A549 (cell line): Measurements from ENCODE around the gene LHX4. TPM values are rescaled to one million over a fixed set of nuclear protein-coding genes. Genes with fewer than 3 reads are reported as not detected.

Experiments used
- ATAC-seq, 2 experiments: fragments of 200-7000 bp in 1 of 2; fragments of >200 bp in 1 of 2; cut with Nextera tagmentation in 1 of 2; cut with Tn5 transposase in 1 of 2; 3 replicates each; pipeline versions ENCODE4 v1.8.0 to v1.9.1; 2018 to 2020; ENCODE audit warnings: mild to moderate bottlenecking in 1 of 2, moderate library complexity in 1 of 2
- CTCF ChIA-PET: fragments of 300-600 bp; sonication (Branson Sonifier 250); formaldehyde crosslinking; extraction: SDS; loops from one replicate; lab custom pipeline; 2021; ENCODE audit warnings: antibody characterized with exemption, inconsistent platforms; lab: Yijun Ruan, JAX
- POLR2A ChIA-PET: fragments of 350-600 bp; formaldehyde crosslinking; extraction: SDS; loops from one replicate; lab custom pipeline; 2021; ENCODE audit warnings: antibody characterized with exemption, inconsistent platforms; lab: Yijun Ruan, JAX
- DNase-seq, 2 experiments: peaks; one replicate each; pipeline versions ENCODE4 v3.0.0 to v3.0.0-alpha.2; 2011 to 2016; ENCODE audit warnings: low read depth in 1 of 2, low spot score in 1 of 2
- FAIRE-seq: peaks from 2 replicates; lab custom pipeline; 2011; peaks lifted over from hg19 to GRCh38; lab: Jason Lieb, UNC
- H3K27ac ChIP-seq, 2 experiments: fragments of >200 bp; sonication (Bioruptor Twin); formaldehyde crosslinking; 3 replicates each; pipeline ENCODE4 v1.5.1; 2016 to 2017
- H3K4me1 ChIP-seq: fragments of >200 bp; sonication (Bioruptor Twin); formaldehyde crosslinking; 3 replicates; pipeline ENCODE4 v1.6.1; 2016
- H3K4me2 ChIP-seq: fragments of >200 bp; sonication (Bioruptor Twin); formaldehyde crosslinking; 3 replicates; pipeline ENCODE4 v1.6.1; 2016
- H3K4me3 ChIP-seq: fragments of >200 bp; sonication (Bioruptor Twin); formaldehyde crosslinking; 3 replicates; pipeline ENCODE4 v1.5.1; 2016
- H3K9me3 ChIP-seq: fragments of >200 bp; sonication (Bioruptor Twin); formaldehyde crosslinking; 3 replicates; pipeline ENCODE4 v1.6.1; 2016
- CBX8 ChIP-seq: fragments of 200-600 bp; sonication (generic); IDR thresholded peaks from 2 replicates; pipeline ENCODE4 v1.6.1; 2016
- CHD2 ChIP-seq: fragments of 150-350 bp; IDR thresholded peaks from 2 replicates; pipeline ENCODE4 v1.6.1; 2014; ENCODE audit warnings: low read length; ENCODE audit not compliant: partially characterized antibody
- CHD4 ChIP-seq: fragments of 200-600 bp; sonication (generic); IDR thresholded peaks from 2 replicates; pipeline ENCODE4 v1.6.1; 2016; ENCODE audit warnings: antibody characterized with exemption, mild to moderate bottlenecking, borderline replicate concordance
- EHF ChIP-seq: fragments of 250-450 bp; sonication (Bioruptor Pico); IDR thresholded peaks from 2 replicates; pipeline ENCODE4 v1.5.0; 2020; ENCODE audit warnings: mild to moderate bottlenecking
- EHMT2 ChIP-seq: fragments of 200-600 bp; sonication (generic); IDR thresholded peaks from 2 replicates; pipeline ENCODE4 v1.6.1; 2016; ENCODE audit warnings: antibody characterized with exemption, low read depth, mild to moderate bottlenecking, moderate library complexity
- FOSL2 ChIP-seq, 2 experiments: fragments of 450-650 bp in 1 of 2; fragments of >200 bp in 1 of 2; sonication (Bioruptor Twin) in 1 of 2; formaldehyde crosslinking; IDR thresholded peaks; 2 replicates each; pipeline versions ENCODE4 v1.5.0 to v1.6.1; 2016 to 2020; ENCODE audit warnings: mild to moderate bottlenecking in 1 of 2, moderate library complexity in 1 of 2
- GATA3 ChIP-seq: IDR thresholded peaks from 2 replicates; pipeline ENCODE4 v1.6.1; 2012; ENCODE audit warnings: borderline replicate concordance
- HDAC2 ChIP-seq: fragments of 200-600 bp; sonication (generic); IDR thresholded peaks from 2 replicates; pipeline ENCODE4 v1.6.1; 2016
- HEYL ChIP-seq: fragments of 250-450 bp; sonication (Bioruptor Pico); IDR thresholded peaks from 2 replicates; pipeline ENCODE4 v1.8.0; 2021; ENCODE audit warnings: mild to moderate bottlenecking, moderate library complexity
- JUN ChIP-seq, 2 experiments: fragments of >200 bp; sonication (Bioruptor Twin); formaldehyde crosslinking; IDR thresholded peaks; 2 replicates in 1 of 2; 3 replicates in 1 of 2; pipeline ENCODE4 v1.6.1; 2016 to 2017
- JUNB ChIP-seq: fragments of >200 bp; sonication (Bioruptor Twin); formaldehyde crosslinking; IDR thresholded peaks from 2 replicates; pipeline ENCODE4 v1.6.1; 2016
- MAFK ChIP-seq: fragments of 450-650 bp; IDR thresholded peaks from 2 replicates; pipeline ENCODE4 v1.6.1; 2014; ENCODE audit not compliant: partially characterized antibody
- MAZ ChIP-seq: fragments of 150-350 bp; IDR thresholded peaks from 2 replicates; pipeline ENCODE4 v1.6.1; 2014; ENCODE audit warnings: antibody characterized with exemption, low read depth, low read length, borderline replicate concordance
- MYC ChIP-seq: IDR thresholded peaks from 2 replicates; pipeline ENCODE4 v1.6.1; 2012; ENCODE audit warnings: mild to moderate bottlenecking, inconsistent platforms, low read length, improper control_type of control experiment, borderline replicate concordance
- PHF8 ChIP-seq: fragments of 200-600 bp; sonication (generic); IDR thresholded peaks from 2 replicates; pipeline ENCODE4 v1.6.1; 2016; ENCODE audit warnings: low read depth, mild to moderate bottlenecking, antibody characterized with exemption, moderate library complexity, borderline replicate concordance
- RCOR1 ChIP-seq: fragments of 150-350 bp; IDR thresholded peaks from 2 replicates; pipeline ENCODE4 v1.6.1; 2014; ENCODE audit warnings: antibody characterized with exemption, low read length, low read depth
- RNF2 ChIP-seq: fragments of 200-600 bp; sonication (generic); IDR thresholded peaks from 2 replicates; pipeline ENCODE4 v1.6.1; 2016; ENCODE audit warnings: low read depth, mild to moderate bottlenecking, antibody characterized with exemption, moderate library complexity, borderline replicate concordance
- SREBF2 ChIP-seq: fragments of 450-650 bp; IDR thresholded peaks from 2 replicates; pipeline ENCODE4 v1.6.1; 2014; ENCODE audit warnings: mild to moderate bottlenecking, moderate library complexity
- TP53 ChIP-seq: fragments of 250-450 bp; sonication (Bioruptor Pico); IDR thresholded peaks from 2 replicates; pipeline ENCODE4 v1.5.0; 2021; ENCODE audit warnings: mild to moderate bottlenecking, moderate library complexity
- ZC3H11A ChIP-seq: fragments of 450-650 bp; IDR thresholded peaks from 2 replicates; pipeline ENCODE4 v1.6.1; 2014; ENCODE audit warnings: antibody characterized with exemption, mild to moderate bottlenecking
- WGBS: methylation state at CpG from one replicate; pipeline ENCODE4 v1.1.6; 2017; ENCODE audit errors: missing lambda C conversion rate; 5-methylcytosine and 5-hydroxymethylcytosine counted together
- polyA plus RNA-seq, 4 experiments: library from polyadenylated mRNA; depleted of rRNA in 3 of 4; stranded (reverse); fragments of >200 nt; fragmentation: RNase III in 1 of 4; extraction: RNeasy Plus Mini Kit Qiagen cat#74134 plus additional on column Dnase treatment in 1 of 4; gene quantifications; 2 replicates in 3 of 4; 3 replicates in 1 of 4; pipeline ENCODE4 v1.2.3, GENCODE V29; 2011 to 2017
- TF ChIP-seq, protein P1 (sequence below): IDR thresholded peaks from 2 replicates; pipeline ENCODE4 v1.6.1; 2012
- TF ChIP-seq, protein P2 (sequence below): fragments of >200 bp; sonication (Bioruptor Twin); formaldehyde crosslinking; IDR thresholded peaks from 3 replicates; pipeline ENCODE4 v1.6.1; 2016
- TF ChIP-seq, protein P3 (sequence below): fragments of >200 bp; sonication (Bioruptor Twin); formaldehyde crosslinking; IDR thresholded peaks from 2 replicates; pipeline ENCODE4 v1.6.1; 2016
- TF ChIP-seq, protein P4 (sequence below): fragments of 150-350 bp; IDR thresholded peaks from 2 replicates; pipeline ENCODE4 v1.6.1; 2014; ENCODE audit warnings: low read depth, mild to moderate bottlenecking, low read length

LHX4 gene
- polyA plus RNA-seq, 2 of the 4 experiments (the other 2 are of a cell fraction): 0.62 to 0.80 TPM

DNA sequence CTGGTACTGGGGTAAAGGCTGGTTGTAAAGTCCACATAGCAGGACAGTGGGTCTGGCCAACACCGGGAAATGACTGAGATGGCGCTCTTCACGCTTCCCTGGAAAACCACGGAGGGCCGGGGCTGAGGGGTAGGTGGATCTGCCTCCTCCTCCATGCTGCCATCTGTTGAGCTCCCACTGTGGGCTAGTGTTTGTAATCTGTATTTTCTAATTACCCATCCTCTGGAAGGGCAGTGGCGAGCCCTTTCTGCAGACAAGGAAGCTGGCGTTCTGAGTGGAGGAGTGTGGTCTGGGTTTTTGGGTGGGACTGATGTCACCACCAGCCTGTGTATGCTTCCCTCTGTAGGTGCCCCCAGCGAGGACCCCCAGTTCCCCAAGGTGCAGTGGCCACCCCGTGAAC is 34.1 kb upstream of the LHX4 start:
- no peak overlapping the region for H3K4me3 ChIP-seq
- CTCF ChIA-PET: interaction anchor here (1.0 to 9.2 kb wide), 3 partner anchors 10 to 36 kb away, joined by 3 to 77 read pairs (median 50); no protein-coding TSS in a partner anchor
- POLR2A ChIA-PET: no interaction called here
- no peak for DNase-seq
- FAIRE-seq: no peak
- no peak overlapping the region for H3K27ac ChIP-seq
- no peaks in the 10 kb centered on the region for H3K9me3 ChIP-seq
- no peak overlapping the region for H3K4me2 ChIP-seq
- TF ChIP-seq PHF8 (no peak), JUNB (no peak), MAFK (no peak), MYC (no peak), GATA3 (no peak), EHF (no peak)
- no peak for ATAC-seq
- 92% methylated on average over 9 of the region's 9 CpGs for WGBS
- H3K4me1 ChIP-seq: no peaks in the 10 kb centered on the region

DNA sequence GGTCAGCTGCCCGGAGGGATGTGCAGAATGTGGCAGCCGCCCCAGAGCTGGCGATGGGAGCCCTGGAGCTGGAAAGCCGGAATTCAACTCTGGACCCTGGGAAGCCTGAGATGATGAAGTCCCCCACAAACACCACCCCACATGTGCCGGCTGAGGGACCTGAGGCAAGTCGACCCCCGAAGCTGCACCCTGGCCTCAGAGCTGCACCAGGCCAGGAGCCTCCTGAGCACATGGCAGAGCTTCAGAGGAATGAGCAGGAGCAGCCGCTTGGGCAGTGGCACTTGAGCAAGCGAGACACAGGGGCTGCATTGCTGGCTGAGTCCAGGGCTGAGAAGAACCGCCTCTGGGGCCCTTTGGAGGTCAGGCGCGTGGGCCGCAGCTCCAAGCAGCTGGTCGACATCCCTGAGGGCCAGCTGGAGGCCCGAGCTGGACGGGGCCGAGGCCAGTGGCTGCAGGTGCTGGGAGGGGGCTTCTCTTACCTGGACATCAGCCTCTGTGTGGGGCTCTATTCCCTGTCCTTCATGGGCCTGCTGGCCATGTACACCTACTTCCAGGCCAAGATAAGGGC is 33.5 kb upstream of the LHX4 start:
- H3K4me2 ChIP-seq: no peak overlapping the region
- no peak for TF ChIP-seq RCOR1
- TF ChIP-seq, protein P1, sequence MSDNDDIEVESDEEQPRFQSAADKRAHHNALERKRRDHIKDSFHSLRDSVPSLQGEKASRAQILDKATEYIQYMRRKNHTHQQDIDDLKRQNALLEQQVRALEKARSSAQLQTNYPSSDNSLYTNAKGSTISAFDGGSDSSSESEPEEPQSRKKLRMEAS: no peak
- TF ChIP-seq HEYL (CRISPR knock-in tag): no peak
- TF ChIP-seq CHD2: no peak
- TF ChIP-seq, protein P2, sequence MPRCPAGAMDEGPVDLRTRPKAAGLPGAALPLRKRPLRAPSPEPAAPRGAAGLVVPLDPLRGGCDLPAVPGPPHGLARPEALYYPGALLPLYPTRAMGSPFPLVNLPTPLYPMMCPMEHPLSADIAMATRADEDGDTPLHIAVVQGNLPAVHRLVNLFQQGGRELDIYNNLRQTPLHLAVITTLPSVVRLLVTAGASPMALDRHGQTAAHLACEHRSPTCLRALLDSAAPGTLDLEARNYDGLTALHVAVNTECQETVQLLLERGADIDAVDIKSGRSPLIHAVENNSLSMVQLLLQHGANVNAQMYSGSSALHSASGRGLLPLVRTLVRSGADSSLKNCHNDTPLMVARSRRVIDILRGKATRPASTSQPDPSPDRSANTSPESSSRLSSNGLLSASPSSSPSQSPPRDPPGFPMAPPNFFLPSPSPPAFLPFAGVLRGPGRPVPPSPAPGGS: no peak
- TF ChIP-seq TP53 (CRISPR knock-in tag): no peak
- TF ChIP-seq, protein P3, sequence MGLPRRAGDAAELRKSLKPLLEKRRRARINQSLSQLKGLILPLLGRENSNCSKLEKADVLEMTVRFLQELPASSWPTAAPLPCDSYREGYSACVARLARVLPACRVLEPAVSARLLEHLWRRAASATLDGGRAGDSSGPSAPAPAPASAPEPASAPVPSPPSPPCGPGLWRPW: no peak
- TF ChIP-seq JUN (IDR thresholded peaks at IDR 0.05): no peak
- no peak for TF ChIP-seq FOSL2 (IDR thresholded peaks at IDR 0.05)
- no peak for TF ChIP-seq FOSL2 (CRISPR knock-in tag; IDR thresholded peaks at IDR 0.05)
- TF ChIP-seq RNF2: no peak
- TF ChIP-seq MYC: no peak
- TF ChIP-seq SREBF2: no peak
- TF ChIP-seq, protein P4, sequence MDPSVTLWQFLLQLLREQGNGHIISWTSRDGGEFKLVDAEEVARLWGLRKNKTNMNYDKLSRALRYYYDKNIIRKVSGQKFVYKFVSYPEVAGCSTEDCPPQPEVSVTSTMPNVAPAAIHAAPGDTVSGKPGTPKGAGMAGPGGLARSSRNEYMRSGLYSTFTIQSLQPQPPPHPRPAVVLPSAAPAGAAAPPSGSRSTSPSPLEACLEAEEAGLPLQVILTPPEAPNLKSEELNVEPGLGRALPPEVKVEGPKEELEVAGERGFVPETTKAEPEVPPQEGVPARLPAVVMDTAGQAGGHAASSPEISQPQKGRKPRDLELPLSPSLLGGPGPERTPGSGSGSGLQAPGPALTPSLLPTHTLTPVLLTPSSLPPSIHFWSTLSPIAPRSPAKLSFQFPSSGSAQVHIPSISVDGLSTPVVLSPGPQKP: no peak
- no peak for TF ChIP-seq EHMT2
- no peak for TF ChIP-seq CHD4
- TF ChIP-seq PHF8: no peak
- TF ChIP-seq, all 56 proteins: peak for 0
- CTCF ChIA-PET: interaction anchor here (1.0 to 9.2 kb wide), 5 partner anchors 10 to 36 kb away, joined by 3 to 77 read pairs (median 5); partner anchors contain the start of gene LHX4
- DNase-seq (no peak), FAIRE-seq (no peak), ATAC-seq (no peak)
- no peaks in the 10 kb centered on the region for H3K9me3 ChIP-seq
- 75% methylated on average over 9 of the region's 17 CpGs for WGBS
- no peaks in the 10 kb centered on the region for H3K4me1 ChIP-seq
- POLR2A ChIA-PET: no interaction called here
- H3K27ac ChIP-seq: no peak overlapping the region
- no peak overlapping the region for H3K4me3 ChIP-seq

DNA sequence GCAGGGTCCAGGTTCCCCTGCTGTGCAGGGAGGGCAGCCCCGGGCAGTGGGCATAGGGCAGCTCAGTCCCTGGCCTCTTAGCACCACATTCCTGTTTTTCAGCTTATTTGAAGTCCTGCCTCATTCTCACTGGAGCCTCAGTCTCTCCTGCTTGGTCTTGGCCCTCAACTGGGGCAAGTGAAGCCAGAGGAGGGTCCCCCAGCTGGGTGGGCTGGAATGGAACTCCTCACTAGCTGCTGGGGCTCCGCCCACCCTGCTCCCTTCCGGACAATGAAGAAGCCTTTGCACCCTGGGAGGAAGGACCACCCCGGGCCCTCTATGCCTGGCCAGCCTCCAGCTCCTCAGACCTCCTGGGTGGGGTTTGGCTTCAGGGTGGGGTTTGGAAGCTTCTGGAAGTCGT is 32.8 kb upstream of the LHX4 start:
- no peak overlapping the region for H3K4me3 ChIP-seq
- no peak for FAIRE-seq
- 90% methylated on average over 5 of the region's 5 CpGs for WGBS
- POLR2A ChIA-PET: no interaction called here
- H3K4me1 ChIP-seq: no peaks in the 10 kb centered on the region
- H3K27ac ChIP-seq: no peak overlapping the region
- TF ChIP-seq CBX8 (no peak), ZC3H11A (no peak), MAZ (no peak), HDAC2 (no peak), MYC (no peak)
- TF ChIP-seq, protein P4: no peak
- no peaks in the 10 kb centered on the region for H3K9me3 ChIP-seq
- H3K4me2 ChIP-seq: no peak overlapping the region
- no peak for ATAC-seq
- CTCF ChIA-PET: interaction anchor here (0.9 to 9.2 kb wide), 7 partner anchors 11 to 351 kb away, joined by 3 to 77 read pairs (median 5); partner anchors contain the start of gene LHX4
- DNase-seq: no peak
